ENCODE data around the gene GUCD1.
"Not testable (repeated sequence)": the region's sequence is repeated elsewhere in the genome, so short reads cannot be mapped to it uniquely, and the experiment has no call there.

Gene GUCD1

GRCh38 chr22:24536089-24536488 lies 18.8 kb downstream of the GUCD1 start:
- no peak for TF ChIP-seq CTCF (IDR thresholded peaks at IDR 0.05; ENCODE audit: low read depth, low read length)
- in situ Hi-C loops (cut with HindIII; ENCODE audit: low sequenced_read_pairs) = no loop called here
- DNase-seq (ENCODE audit: low read depth, low spot score) = no peak
- no peak overlapping the region for H3K4me3 ChIP-seq (ENCODE audit: low read depth, low read length)

- in situ Hi-C loops (cut with HindIII; ENCODE audit: low sequenced_read_pairs) = no loop called here
- no peak for DNase-seq (ENCODE audit: low read depth, low spot score)
- no peak for TF ChIP-seq CTCF (IDR thresholded peaks at IDR 0.05; ENCODE audit: low read depth, low read length)
- H3K4me3 ChIP-seq (ENCODE audit: low read depth, low read length) = no peak overlapping the region
These were observed 19.6 kb downstream of the GUCD1 start for GRCh38 chr22:24535348-24535747.

- no peak for DNase-seq (ENCODE audit: low read depth, low spot score)
- no peak overlapping the region for H3K4me3 ChIP-seq (ENCODE audit: low read depth, low read length)
- in situ Hi-C loops (cut with HindIII; ENCODE audit: low sequenced_read_pairs) = no loop called here
- TF ChIP-seq CTCF (IDR thresholded peaks at IDR 0.05; ENCODE audit: low read depth, low read length) = no peak
These were observed 22.9 kb downstream of the GUCD1 start for GRCh38 chr22:24532075-24532474.

- in situ Hi-C loops (cut with HindIII; ENCODE audit: low sequenced_read_pairs); DNase-seq (ENCODE audit: low read depth, low spot score): not testable (repeated sequence)
These were observed 24.0 kb downstream of the GUCD1 start for GRCh38 chr22:24530968-24531367.

GRCh38 chr22:24529898-24530297 lies 25.0 kb downstream of the GUCD1 start:
- in situ Hi-C loops (cut with HindIII; ENCODE audit: low sequenced_read_pairs) = no loop called here
- TF ChIP-seq CTCF (IDR thresholded peaks at IDR 0.05; ENCODE audit: low read depth, low read length) = no peak
- no peak for DNase-seq (ENCODE audit: low read depth, low spot score)
- H3K4me3 ChIP-seq (ENCODE audit: low read depth, low read length) = no peak overlapping the region

More at GRCh38 chr22:24530968-24531367, 24.0 kb downstream of the GUCD1 start:
- H3K4me3 ChIP-seq (ENCODE audit: low read depth, low read length) = not testable (repeated sequence)

GRCh38 chr22:24526191-24526590 lies 28.7 kb downstream of the GUCD1 start:
- no peak for DNase-seq (ENCODE audit: low read depth, low spot score)
- TF ChIP-seq CTCF (IDR thresholded peaks at IDR 0.05; ENCODE audit: low read depth, low read length) = no peak
- no peak overlapping the region for H3K4me3 ChIP-seq (ENCODE audit: low read depth, low read length)
- in situ Hi-C loops (cut with HindIII; ENCODE audit: low sequenced_read_pairs) = no loop called here

GRCh38 chr22:24525416-24526037 lies 29.4 kb downstream of the GUCD1 start:
- H3K4me3 ChIP-seq (ENCODE audit: low read depth, low read length) = no peak overlapping the region
- in situ Hi-C loops (cut with HindIII; ENCODE audit: low sequenced_read_pairs) = no loop called here
- DNase-seq (ENCODE audit: low read depth, low spot score) = peak; percentile 38
- TF ChIP-seq CTCF (IDR thresholded peaks at IDR 0.05; ENCODE audit: low read depth, low read length) = peak; percentile 93
